ENCODE measurements around the gene ADRA2B. TPM values are rescaled to one million over a fixed set of nuclear protein-coding genes. Genes with fewer than 3 reads are reported as not detected.

The ADRA2B gene
- total RNA-seq, 1 experiment from 2014 or later, result 4.7 TPM

DNA sequence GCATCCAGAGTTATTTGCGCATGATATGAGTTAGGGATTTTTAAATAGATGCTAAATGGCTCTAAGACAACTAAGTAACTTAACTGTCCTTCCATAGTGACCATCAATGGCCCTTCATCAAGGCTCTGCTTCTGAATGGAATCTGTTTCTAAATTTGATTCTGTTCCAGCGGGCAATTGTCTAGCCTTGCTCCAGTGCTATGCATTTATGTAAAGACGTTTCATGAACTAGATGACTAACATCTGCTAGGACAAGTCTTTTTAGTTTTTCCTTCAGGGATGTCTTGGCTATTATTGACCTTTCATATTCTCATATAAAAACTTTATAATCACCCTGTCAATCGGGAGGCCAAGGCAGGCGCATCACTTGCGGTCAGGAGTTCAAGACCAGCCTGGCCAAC lies 12.1 kb upstream of the ADRA2B start (continued):
- TF ChIP-seq, protein P1, sequence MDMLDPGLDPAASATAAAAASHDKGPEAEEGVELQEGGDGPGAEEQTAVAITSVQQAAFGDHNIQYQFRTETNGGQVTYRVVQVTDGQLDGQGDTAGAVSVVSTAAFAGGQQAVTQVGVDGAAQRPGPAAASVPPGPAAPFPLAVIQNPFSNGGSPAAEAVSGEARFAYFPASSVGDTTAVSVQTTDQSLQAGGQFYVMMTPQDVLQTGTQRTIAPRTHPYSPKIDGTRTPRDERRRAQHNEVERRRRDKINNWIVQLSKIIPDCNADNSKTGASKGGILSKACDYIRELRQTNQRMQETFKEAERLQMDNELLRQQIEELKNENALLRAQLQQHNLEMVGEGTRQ (CRISPR knock-in tag; IDR thresholded peaks at IDR 0.05), result no peak
- no peak for TF ChIP-seq ETV6 (CRISPR knock-in tag; IDR thresholded peaks at IDR 0.05)
- TF ChIP-seq FOXP1 (CRISPR knock-in tag; IDR thresholded peaks at IDR 0.05; ENCODE audit: borderline replicate concordance), result no peak
- TF ChIP-seq, protein P2, sequence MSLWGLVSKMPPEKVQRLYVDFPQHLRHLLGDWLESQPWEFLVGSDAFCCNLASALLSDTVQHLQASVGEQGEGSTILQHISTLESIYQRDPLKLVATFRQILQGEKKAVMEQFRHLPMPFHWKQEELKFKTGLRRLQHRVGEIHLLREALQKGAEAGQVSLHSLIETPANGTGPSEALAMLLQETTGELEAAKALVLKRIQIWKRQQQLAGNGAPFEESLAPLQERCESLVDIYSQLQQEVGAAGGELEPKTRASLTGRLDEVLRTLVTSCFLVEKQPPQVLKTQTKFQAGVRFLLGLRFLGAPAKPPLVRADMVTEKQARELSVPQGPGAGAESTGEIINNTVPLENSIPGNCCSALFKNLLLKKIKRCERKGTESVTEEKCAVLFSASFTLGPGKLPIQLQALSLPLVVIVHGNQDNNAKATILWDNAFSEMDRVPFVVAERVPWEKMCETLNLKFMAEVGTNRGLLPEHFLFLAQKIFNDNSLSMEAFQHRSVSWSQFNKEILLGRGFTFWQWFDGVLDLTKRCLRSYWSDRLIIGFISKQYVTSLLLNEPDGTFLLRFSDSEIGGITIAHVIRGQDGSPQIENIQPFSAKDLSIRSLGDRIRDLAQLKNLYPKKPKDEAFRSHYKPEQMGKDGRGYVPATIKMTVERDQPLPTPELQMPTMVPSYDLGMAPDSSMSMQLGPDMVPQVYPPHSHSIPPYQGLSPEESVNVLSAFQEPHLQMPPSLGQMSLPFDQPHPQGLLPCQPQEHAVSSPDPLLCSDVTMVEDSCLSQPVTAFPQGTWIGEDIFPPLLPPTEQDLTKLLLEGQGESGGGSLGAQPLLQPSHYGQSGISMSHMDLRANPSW (CRISPR knock-in tag; conservative IDR thresholded peaks at IDR 0.05; ENCODE audit: low read depth), result no peak

DNA sequence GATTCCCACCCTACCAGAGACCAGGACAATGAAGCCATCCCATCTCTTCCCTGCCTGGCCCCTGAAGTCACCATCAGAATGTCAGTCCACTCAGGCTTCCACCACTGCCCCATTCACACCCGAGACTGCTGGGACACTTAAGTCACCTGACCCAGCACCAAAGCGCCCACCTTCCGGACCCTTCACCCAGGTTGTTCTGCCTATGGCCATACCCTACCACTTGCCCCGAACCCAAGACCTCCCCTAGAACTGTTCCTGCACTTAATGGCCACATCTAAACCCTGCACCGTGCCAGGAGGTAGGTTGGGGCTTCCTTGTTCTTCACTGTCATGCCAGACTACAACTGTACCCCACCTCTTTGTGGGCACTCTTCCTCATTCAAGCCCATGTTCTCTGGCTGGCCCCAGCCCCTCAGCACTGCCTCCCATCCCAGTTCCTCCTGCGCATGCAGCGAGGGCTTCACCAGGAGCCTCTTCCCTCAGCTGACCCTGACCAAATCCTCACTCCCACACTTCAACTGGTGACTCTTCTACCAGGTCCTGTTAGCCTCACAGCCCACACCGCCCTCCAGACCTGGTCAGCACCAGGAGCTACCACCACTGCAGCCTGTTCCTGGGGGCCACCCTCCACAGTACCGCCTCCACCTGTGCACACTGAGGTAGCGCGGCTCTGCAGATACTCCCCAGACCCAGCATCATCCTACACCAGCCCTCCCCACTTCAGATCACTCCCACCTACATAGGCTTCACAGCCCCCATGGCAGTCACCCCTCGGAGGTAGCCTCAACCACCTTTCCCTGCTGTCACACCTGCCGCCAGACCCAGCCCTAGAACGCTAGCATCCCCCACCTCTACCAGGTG lies 8.3 kb upstream of the ADRA2B start:
- Mint-ChIP-seq H3K4me1 (peaks cover 7% of the 10 kb centered on the region), H3K27ac (no peak overlapping the region), H3K9me3 (no peaks in the 10 kb centered on the region), H3K27me3 (ENCODE audit: low read depth) (peaks cover 3% of the 10 kb centered on the region), H3K4me3 (no peak overlapping the region), H3K36me3 (no peaks in the 10 kb centered on the region)
- TF ChIP-seq NR2C2 (CRISPR knock-in tag; IDR thresholded peaks at IDR 0.05) (no peak), GABPB1 (CRISPR knock-in tag; IDR thresholded peaks at IDR 0.05) (no peak), SMAD4 (CRISPR knock-in tag; IDR thresholded peaks at IDR 0.05) (no peak)
- CTCF ChIA-PET, result interaction anchor here (1.0 to 1.2 kb wide), 2 partner anchors 20 to 50 kb away, joined by 3 to 4 read pairs; no protein-coding TSS in a partner anchor
- no peak for ATAC-seq
- POLR2A ChIA-PET, result no interaction called here
- DNase-seq (ENCODE audit: low spot score), result no peak

DNA sequence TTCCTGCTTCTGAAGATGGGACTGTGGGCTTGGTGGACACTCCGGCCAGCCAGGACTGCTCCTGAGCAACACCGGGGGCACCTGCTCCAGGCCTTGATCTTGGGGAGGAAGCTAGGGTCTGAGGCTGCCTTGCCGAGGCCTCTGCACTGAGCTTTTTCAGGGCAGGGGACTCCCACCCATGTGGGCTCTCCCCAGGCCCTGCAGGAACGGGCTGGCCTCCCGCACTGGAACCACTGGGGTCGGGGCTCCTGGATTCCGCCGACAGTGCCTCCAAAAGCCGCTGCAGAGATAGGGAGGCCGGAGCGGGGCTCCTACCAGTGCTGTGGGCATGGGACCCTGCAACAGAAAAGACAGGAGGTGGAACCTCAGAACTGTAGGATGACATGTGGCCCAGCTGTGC lies 7.6 kb upstream of the ADRA2B start:
- H3K4me3 Mint-ChIP-seq, result no peak overlapping the region
- peaks cover 7% of the 10 kb centered on the region for H3K4me1 Mint-ChIP-seq
- no peaks in the 10 kb centered on the region for H3K9me3 Mint-ChIP-seq
- ChIA-PET CTCF (interaction anchor here (1.0 to 1.2 kb wide), 2 partner anchors 20 to 51 kb away, joined by 3 to 4 read pairs; no protein-coding TSS in a partner anchor), POLR2A (no interaction called here)
- H3K27ac Mint-ChIP-seq, result no peak overlapping the region
- DNase-seq (ENCODE audit: low spot score), result no peak
- ATAC-seq, result no peak
- no peaks in the 10 kb centered on the region for H3K36me3 Mint-ChIP-seq
- peaks cover 9% of the 10 kb centered on the region for H3K27me3 Mint-ChIP-seq (ENCODE audit: low read depth)
- TF ChIP-seq TEAD1 (CRISPR knock-in tag; IDR thresholded peaks at IDR 0.05) (no peak), CREM (CRISPR knock-in tag; IDR thresholded peaks at IDR 0.05) (no peak), MYBL2 (CRISPR knock-in tag; IDR thresholded peaks at IDR 0.05) (no peak), FOXP1 (CRISPR knock-in tag; IDR thresholded peaks at IDR 0.05; ENCODE audit: borderline replicate concordance) (no peak), ZNF121 (CRISPR knock-in tag; IDR thresholded peaks at IDR 0.05) (no peak), NR3C1 (CRISPR knock-in tag; conservative IDR thresholded peaks at IDR 0.05; ENCODE audit: low read depth) (no peak), ZNF416 (CRISPR knock-in tag; IDR thresholded peaks at IDR 0.05) (no peak), KAT7 (CRISPR knock-in tag; IDR thresholded peaks at IDR 0.05; ENCODE audit: borderline replicate concordance) (no peak), FOXK1 (CRISPR knock-in tag; IDR thresholded peaks at IDR 0.05) (no peak)
- TF ChIP-seq, protein P3, sequence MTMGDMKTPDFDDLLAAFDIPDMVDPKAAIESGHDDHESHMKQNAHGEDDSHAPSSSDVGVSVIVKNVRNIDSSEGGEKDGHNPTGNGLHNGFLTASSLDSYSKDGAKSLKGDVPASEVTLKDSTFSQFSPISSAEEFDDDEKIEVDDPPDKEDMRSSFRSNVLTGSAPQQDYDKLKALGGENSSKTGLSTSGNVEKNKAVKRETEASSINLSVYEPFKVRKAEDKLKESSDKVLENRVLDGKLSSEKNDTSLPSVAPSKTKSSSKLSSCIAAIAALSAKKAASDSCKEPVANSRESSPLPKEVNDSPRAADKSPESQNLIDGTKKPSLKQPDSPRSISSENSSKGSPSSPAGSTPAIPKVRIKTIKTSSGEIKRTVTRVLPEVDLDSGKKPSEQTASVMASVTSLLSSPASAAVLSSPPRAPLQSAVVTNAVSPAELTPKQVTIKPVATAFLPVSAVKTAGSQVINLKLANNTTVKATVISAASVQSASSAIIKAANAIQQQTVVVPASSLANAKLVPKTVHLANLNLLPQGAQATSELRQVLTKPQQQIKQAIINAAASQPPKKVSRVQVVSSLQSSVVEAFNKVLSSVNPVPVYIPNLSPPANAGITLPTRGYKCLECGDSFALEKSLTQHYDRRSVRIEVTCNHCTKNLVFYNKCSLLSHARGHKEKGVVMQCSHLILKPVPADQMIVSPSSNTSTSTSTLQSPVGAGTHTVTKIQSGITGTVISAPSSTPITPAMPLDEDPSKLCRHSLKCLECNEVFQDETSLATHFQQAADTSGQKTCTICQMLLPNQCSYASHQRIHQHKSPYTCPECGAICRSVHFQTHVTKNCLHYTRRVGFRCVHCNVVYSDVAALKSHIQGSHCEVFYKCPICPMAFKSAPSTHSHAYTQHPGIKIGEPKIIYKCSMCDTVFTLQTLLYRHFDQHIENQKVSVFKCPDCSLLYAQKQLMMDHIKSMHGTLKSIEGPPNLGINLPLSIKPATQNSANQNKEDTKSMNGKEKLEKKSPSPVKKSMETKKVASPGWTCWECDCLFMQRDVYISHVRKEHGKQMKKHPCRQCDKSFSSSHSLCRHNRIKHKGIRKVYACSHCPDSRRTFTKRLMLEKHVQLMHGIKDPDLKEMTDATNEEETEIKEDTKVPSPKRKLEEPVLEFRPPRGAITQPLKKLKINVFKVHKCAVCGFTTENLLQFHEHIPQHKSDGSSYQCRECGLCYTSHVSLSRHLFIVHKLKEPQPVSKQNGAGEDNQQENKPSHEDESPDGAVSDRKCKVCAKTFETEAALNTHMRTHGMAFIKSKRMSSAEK (CRISPR knock-in tag; IDR thresholded peaks at IDR 0.05; ENCODE audit: borderline replicate concordance), result no peak
- TF ChIP-seq, protein P4, sequence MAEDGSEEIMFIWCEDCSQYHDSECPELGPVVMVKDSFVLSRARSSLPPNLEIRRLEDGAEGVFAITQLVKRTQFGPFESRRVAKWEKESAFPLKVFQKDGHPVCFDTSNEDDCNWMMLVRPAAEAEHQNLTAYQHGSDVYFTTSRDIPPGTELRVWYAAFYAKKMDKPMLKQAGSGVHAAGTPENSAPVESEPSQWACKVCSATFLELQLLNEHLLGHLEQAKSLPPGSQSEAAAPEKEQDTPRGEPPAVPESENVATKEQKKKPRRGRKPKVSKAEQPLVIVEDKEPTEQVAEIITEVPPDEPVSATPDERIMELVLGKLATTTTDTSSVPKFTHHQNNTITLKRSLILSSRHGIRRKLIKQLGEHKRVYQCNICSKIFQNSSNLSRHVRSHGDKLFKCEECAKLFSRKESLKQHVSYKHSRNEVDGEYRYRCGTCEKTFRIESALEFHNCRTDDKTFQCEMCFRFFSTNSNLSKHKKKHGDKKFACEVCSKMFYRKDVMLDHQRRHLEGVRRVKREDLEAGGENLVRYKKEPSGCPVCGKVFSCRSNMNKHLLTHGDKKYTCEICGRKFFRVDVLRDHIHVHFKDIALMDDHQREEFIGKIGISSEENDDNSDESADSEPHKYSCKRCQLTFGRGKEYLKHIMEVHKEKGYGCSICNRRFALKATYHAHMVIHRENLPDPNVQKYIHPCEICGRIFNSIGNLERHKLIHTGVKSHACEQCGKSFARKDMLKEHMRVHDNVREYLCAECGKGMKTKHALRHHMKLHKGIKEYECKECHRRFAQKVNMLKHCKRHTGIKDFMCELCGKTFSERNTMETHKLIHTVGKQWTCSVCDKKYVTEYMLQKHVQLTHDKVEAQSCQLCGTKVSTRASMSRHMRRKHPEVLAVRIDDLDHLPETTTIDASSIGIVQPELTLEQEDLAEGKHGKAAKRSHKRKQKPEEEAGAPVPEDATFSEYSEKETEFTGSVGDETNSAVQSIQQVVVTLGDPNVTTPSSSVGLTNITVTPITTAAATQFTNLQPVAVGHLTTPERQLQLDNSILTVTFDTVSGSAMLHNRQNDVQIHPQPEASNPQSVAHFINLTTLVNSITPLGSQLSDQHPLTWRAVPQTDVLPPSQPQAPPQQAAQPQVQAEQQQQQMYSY (CRISPR knock-in tag; IDR thresholded peaks at IDR 0.05), result no peak
- TF ChIP-seq, protein P5, sequence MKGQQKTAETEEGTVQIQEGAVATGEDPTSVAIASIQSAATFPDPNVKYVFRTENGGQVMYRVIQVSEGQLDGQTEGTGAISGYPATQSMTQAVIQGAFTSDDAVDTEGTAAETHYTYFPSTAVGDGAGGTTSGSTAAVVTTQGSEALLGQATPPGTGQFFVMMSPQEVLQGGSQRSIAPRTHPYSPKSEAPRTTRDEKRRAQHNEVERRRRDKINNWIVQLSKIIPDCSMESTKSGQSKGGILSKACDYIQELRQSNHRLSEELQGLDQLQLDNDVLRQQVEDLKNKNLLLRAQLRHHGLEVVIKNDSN (CRISPR knock-in tag; IDR thresholded peaks at IDR 0.05), result no peak

Measured in WTC11 (cell line).